ENCODE measurements around the gene DNASE1L3. TPM values are rescaled to one million over a fixed set of nuclear protein-coding genes. Genes with fewer than 3 reads are reported as not detected.
A peak's percentile ranks its signal among the peaks of the same experiment; 100 is the strongest.

Gene DNASE1L3
- total and polyA plus RNA-seq, 2 donors (not counting 1 experiment from before 2014, with no cell fraction given) = not detected

- H2AFZ ChIP-seq (ENCODE audit: low read length) = no peak overlapping the region
- no peak for DNase-seq (ENCODE audit: low read depth in 2 of 2)
- H3K4me2 ChIP-seq (ENCODE audit: extremely low read depth, insufficient read depth, low read length) = peak overlapping the region; percentile 30
Measured at GRCh38 chr3:58175187-58175436, 35.7 kb downstream of the DNASE1L3 start.

GRCh38 chr3:58173669-58174398 lies 36.9 kb downstream of the DNASE1L3 start:
- Histone ChIP-seq H3K79me2 (ENCODE audit: control insufficient read depth, insufficient read depth, low read length) (no peaks in the 10 kb centered on the region), H3K9me3 (ENCODE audit: control insufficient read depth, insufficient read depth, low read depth, low read length) (no peaks in the 10 kb centered on the region), H3K27me3 (ENCODE audit: control insufficient read depth, insufficient read depth, low read length) (no peaks in the 10 kb centered on the region), H3K4me2 (ENCODE audit: extremely low read depth, insufficient read depth, low read length) (no peak overlapping the region), H4K20me1 (ENCODE audit: control insufficient read depth, extremely low read depth, insufficient read depth, low read length) (no peaks in the 10 kb centered on the region), H3K36me3 (ENCODE audit: control insufficient read depth, insufficient read depth, low read length) (peaks cover 6% of the 10 kb centered on the region), H3K4me1 (ENCODE audit: control insufficient read depth, extremely low read depth, insufficient read depth, low read length) (peaks cover 11% of the 10 kb centered on the region), H3K4me3 (replicated peaks in 1 of 4; ENCODE audit: control extremely low read depth in 1 of 4, insufficient read depth in 1 of 4, low read depth in 3 of 4, low read length in 4 of 4) (no peak overlapping the region), H3K27ac (ENCODE audit: insufficient read depth, low read length) (no peak overlapping the region), H2AFZ (ENCODE audit: low read length) (no peak overlapping the region), H3K9ac (ENCODE audit: insufficient read depth, low read length) (no peak overlapping the region)
- no peak for TF ChIP-seq EZH2 (IDR thresholded peaks at IDR 0.05; ENCODE audit: low read length, missing control alignments)
- peak in 1 of 2 donors; percentile 28 for TF ChIP-seq CTCF (conservative IDR thresholded peaks at IDR 0.05 in 1 of 2, IDR thresholded peaks at IDR 0.05 in 1 of 2; ENCODE audit: low read depth in 1 of 2, low read length in 2 of 2)
- DNase-seq (ENCODE audit: low read depth in 2 of 2) = no peak

More at GRCh38 chr3:58175187-58175436, 35.7 kb downstream of the DNASE1L3 start:
- no peaks in the 10 kb centered on the region for H4K20me1 ChIP-seq (ENCODE audit: control insufficient read depth, extremely low read depth, insufficient read depth, low read length)
- H3K9me3 ChIP-seq (ENCODE audit: control insufficient read depth, insufficient read depth, low read depth, low read length) = no peaks in the 10 kb centered on the region
- H3K4me3 ChIP-seq (replicated peaks in 1 of 4; ENCODE audit: control extremely low read depth in 1 of 4, insufficient read depth in 1 of 4, low read depth in 3 of 4, low read length in 4 of 4) = no peak overlapping the region
- H3K27me3 ChIP-seq (ENCODE audit: control insufficient read depth, insufficient read depth, low read length) = no peaks in the 10 kb centered on the region
- H3K9ac ChIP-seq (ENCODE audit: insufficient read depth, low read length) = no peak overlapping the region
- H3K4me1 ChIP-seq (ENCODE audit: control insufficient read depth, extremely low read depth, insufficient read depth, low read length) = peaks cover 11% of the 10 kb centered on the region
- TF ChIP-seq CTCF (conservative IDR thresholded peaks at IDR 0.05 in 1 of 2, IDR thresholded peaks at IDR 0.05 in 1 of 2; ENCODE audit: low read depth in 1 of 2, low read length in 2 of 2) (no peak), EZH2 (IDR thresholded peaks at IDR 0.05; ENCODE audit: low read length, missing control alignments) (no peak)
- H3K79me2 ChIP-seq (ENCODE audit: control insufficient read depth, insufficient read depth, low read length) = no peaks in the 10 kb centered on the region
- no peak overlapping the region for H3K27ac ChIP-seq (ENCODE audit: insufficient read depth, low read length)
- H3K36me3 ChIP-seq (ENCODE audit: control insufficient read depth, insufficient read depth, low read length) = peaks cover 2% of the 10 kb centered on the region

GRCh38 chr3:58173029-58173668 lies 37.6 kb downstream of the DNASE1L3 start:
- H3K27me3 ChIP-seq (ENCODE audit: control insufficient read depth, insufficient read depth, low read length) = no peaks in the 10 kb centered on the region
- no peak overlapping the region for H3K4me3 ChIP-seq (replicated peaks in 1 of 4; ENCODE audit: control extremely low read depth in 1 of 4, insufficient read depth in 1 of 4, low read depth in 3 of 4, low read length in 4 of 4)
- no peaks in the 10 kb centered on the region for H4K20me1 ChIP-seq (ENCODE audit: control insufficient read depth, extremely low read depth, insufficient read depth, low read length)
- H3K36me3 ChIP-seq (ENCODE audit: control insufficient read depth, insufficient read depth, low read length) = peaks cover 8% of the 10 kb centered on the region
- no peak overlapping the region for H3K4me2 ChIP-seq (ENCODE audit: extremely low read depth, insufficient read depth, low read length)
- DNase-seq (ENCODE audit: low read depth in 2 of 2) = no peak
- H3K27ac ChIP-seq (ENCODE audit: insufficient read depth, low read length) = no peak overlapping the region
- H3K9ac ChIP-seq (ENCODE audit: insufficient read depth, low read length) = no peak overlapping the region
- H3K79me2 ChIP-seq (ENCODE audit: control insufficient read depth, insufficient read depth, low read length) = no peaks in the 10 kb centered on the region
- H3K4me1 ChIP-seq (ENCODE audit: control insufficient read depth, extremely low read depth, insufficient read depth, low read length) = peaks cover 11% of the 10 kb centered on the region
- no peak overlapping the region for H2AFZ ChIP-seq (ENCODE audit: low read length)
- TF ChIP-seq EZH2 (IDR thresholded peaks at IDR 0.05; ENCODE audit: low read length, missing control alignments) = no peak
- H3K9me3 ChIP-seq (ENCODE audit: control insufficient read depth, insufficient read depth, low read depth, low read length) = no peaks in the 10 kb centered on the region

Measured in fibroblast of lung (primary cell).